ENCODE measurements around the gene AP1G2. TPM values are rescaled to one million over a fixed set of nuclear protein-coding genes. Genes with fewer than 3 reads are reported as not detected.

Gene AP1G2
- total RNA-seq, 4 donors from 2014 or later = 38.9 to 98.8 (median 68.8) TPM

- no peaks in the 10 kb centered on the region for H3K36me3 ChIP-seq
- H3K4me1 ChIP-seq = no peaks in the 10 kb centered on the region
- TF ChIP-seq POLR2A (IDR thresholded peaks at IDR 0.05) = no peak
- no peak for TF ChIP-seq CTCF (IDR thresholded peaks at IDR 0.05)
- no peak overlapping the region for H3K27ac ChIP-seq
- no peaks in the 10 kb centered on the region for H3K27me3 ChIP-seq
- no peaks in the 10 kb centered on the region for H3K9me3 ChIP-seq
- H3K4me3 ChIP-seq = no peak overlapping the region
- no peak for DNase-seq
- intact Hi-C loops (cut with DNase I; ENCODE audit: low total_unique reads) = no loop called here
These were observed 42.0 kb downstream of the AP1G2 start for GRCh38 chr14:23525611-23526010.

- no peak overlapping the region for H3K27ac ChIP-seq
- intact Hi-C loops (cut with DNase I; ENCODE audit: low total_unique reads) = no loop called here
- no peak for DNase-seq
- no peaks in the 10 kb centered on the region for H3K27me3 ChIP-seq
- TF ChIP-seq CTCF (IDR thresholded peaks at IDR 0.05) (no peak), POLR2A (IDR thresholded peaks at IDR 0.05) (no peak)
- no peaks in the 10 kb centered on the region for H3K36me3 ChIP-seq
- H3K4me3 ChIP-seq = no peak overlapping the region
- H3K9me3 ChIP-seq = no peaks in the 10 kb centered on the region
- no peaks in the 10 kb centered on the region for H3K4me1 ChIP-seq
These were observed 42.6 kb downstream of the AP1G2 start for GRCh38 chr14:23524954-23525353.

- no peaks in the 10 kb centered on the region for H3K4me1 ChIP-seq
- TF ChIP-seq CTCF (IDR thresholded peaks at IDR 0.05) = no peak
- no peak for TF ChIP-seq POLR2A (IDR thresholded peaks at IDR 0.05)
- no peak overlapping the region for H3K27ac ChIP-seq
- no peak overlapping the region for H3K4me3 ChIP-seq
- H3K36me3 ChIP-seq = no peaks in the 10 kb centered on the region
- H3K9me3 ChIP-seq = no peaks in the 10 kb centered on the region
- no peaks in the 10 kb centered on the region for H3K27me3 ChIP-seq
- intact Hi-C loops (cut with DNase I; ENCODE audit: low total_unique reads) = no loop called here
- DNase-seq = no peak
These were observed 44.2 kb downstream of the AP1G2 start for GRCh38 chr14:23523229-23524016.

GRCh38 chr14:23522643-23523198 is 44.9 kb downstream of the AP1G2 start:
- TF ChIP-seq CTCF (IDR thresholded peaks at IDR 0.05) (no peak), POLR2A (IDR thresholded peaks at IDR 0.05) (no peak)
- no peak overlapping the region for H3K27ac ChIP-seq
- no peak for DNase-seq
- no peak overlapping the region for H3K4me3 ChIP-seq
- H3K4me1 ChIP-seq = no peaks in the 10 kb centered on the region
- no peaks in the 10 kb centered on the region for H3K27me3 ChIP-seq
- H3K9me3 ChIP-seq = no peaks in the 10 kb centered on the region
- no peaks in the 10 kb centered on the region for H3K36me3 ChIP-seq
- intact Hi-C loops (cut with DNase I; ENCODE audit: low total_unique reads) = no loop called here

- no peaks in the 10 kb centered on the region for H3K9me3 ChIP-seq
- no peaks in the 10 kb centered on the region for H3K36me3 ChIP-seq
- no peak for DNase-seq
- intact Hi-C loops (cut with DNase I; ENCODE audit: low total_unique reads) = no loop called here
- H3K27me3 ChIP-seq = no peaks in the 10 kb centered on the region
- no peak overlapping the region for H3K27ac ChIP-seq
- TF ChIP-seq CTCF (IDR thresholded peaks at IDR 0.05) = no peak
- TF ChIP-seq POLR2A (IDR thresholded peaks at IDR 0.05) = no peak
- H3K4me3 ChIP-seq = no peak overlapping the region
- H3K4me1 ChIP-seq = no peaks in the 10 kb centered on the region
These were observed 45.6 kb downstream of the AP1G2 start for GRCh38 chr14:23521785-23522640.

Measured in uterus (tissue), 4 donors.